ENCODE data around the gene HLTF.
A peak's percentile ranks its signal among the peaks of the same experiment; 100 is the strongest.
"Not testable (repeated sequence)": the region's sequence is repeated elsewhere in the genome, so short reads cannot be mapped to it uniquely, and the experiment has no call there.

The HLTF gene

DNA sequence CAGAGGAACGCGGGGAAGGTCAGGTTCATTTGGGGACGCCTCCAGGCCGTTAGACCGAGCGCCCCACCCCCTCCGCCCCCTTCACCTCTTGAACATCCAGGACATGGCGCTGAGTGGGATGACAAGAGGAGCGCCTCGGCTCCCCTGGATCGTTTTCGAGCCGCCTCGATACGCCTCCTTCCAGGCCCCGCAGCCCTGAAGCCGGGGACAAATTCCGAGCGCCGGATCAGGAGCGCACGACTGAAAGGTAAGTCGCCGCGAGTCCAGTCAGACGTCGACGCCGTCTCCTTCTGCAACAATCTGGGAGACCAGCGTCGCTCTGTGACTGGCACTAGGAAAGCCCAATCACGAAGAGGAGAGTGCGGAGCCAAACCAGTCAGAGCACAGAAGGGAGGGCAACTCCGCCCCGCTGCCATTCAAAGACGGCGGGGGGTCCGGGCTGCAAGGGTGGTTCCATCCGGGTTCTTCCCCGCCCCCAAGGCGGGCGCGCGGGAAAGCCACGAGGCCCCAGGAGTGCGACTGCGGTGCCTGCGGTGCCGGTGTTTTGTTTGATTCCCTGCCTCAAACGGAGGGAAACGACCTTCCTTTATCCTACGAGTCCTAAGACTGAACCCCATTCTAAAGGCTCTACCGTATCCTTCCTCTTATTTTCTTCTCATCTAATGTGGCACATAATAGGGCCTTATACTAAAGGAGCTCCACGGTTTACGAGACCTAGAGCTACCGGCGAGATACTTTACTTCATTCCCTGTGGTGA, at the start of gene HLTF:
TSS of gene HLTF (minus strand) at position 302 of the 757 bp plus-strand sequence. CDS start at position 105, 197 bp downstream.
- peak; percentile 100 for DNase-seq

GRCh38 chr3:149134575-149134974, 48.2 kb upstream of the HLTF start:
- DNase-seq = no peak

DNA sequence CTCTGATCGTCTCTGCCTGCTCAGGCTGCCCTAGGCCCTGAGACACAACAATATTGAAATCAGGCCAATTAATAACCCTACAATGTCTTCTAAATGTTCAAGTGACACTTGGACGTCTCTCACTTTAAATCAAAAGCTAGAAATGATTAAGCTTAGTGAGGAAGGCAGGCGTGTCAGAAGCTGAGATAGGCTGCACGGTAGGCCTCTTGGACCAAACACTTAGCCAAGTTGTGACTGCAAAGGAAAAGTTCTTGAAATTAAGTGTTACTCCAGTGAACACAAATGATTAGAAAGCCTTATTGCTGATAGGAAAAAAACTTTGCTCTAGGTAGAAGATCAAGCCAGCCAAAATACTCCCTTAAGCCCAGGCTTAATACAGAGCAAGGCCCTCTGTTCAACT, 45.3 kb upstream of the HLTF start:
- no peak for DNase-seq

DNA sequence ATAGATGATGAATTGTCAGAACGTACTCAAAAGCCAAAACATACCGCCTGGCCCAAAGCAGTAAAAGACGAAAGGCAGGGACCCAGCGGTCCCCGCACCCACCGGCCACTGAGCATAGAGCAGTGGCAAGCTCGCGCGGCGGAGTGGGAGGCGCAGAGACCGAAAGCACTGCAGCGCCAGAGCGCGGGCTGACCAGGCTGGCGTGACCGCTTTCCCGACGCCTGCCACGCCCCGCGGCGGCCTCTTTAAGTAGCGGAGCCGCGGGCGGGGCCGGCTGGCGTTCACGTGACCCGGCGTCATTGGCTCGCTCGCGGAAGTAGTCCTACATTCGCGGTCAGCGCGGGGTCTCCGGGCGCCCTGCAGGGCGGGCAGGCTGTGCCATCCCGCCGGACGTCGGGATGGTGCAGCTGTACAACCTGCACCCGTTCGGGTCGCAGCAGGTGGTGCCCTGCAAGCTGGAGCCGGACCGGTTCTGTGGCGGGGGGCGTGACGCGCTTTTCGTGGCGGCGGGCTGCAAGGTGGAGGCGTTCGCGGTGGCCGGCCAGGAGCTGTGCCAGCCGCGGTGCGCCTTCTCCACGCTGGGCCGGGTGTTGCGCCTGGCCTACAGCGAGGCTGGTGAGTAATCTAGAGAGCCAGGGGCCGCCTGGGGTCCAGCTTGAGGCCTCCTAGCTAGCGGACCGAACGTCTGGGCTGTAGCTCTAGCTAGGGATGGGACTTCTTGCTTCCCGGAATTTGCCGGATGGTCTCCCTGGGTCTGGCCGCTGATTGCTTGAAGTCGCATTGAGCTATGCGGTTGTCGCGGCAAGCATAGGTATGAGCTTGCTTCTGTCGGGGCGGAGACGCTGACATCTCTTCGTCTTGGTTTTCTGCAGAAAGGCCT, 43.2 kb upstream of the HLTF start, which contains the start of gene HPS3:
TSS of gene HPS3 (plus strand) at position 313 of the 880 bp plus-strand sequence. CDS start at position 399, 86 bp downstream.
- peak; percentile 87 for DNase-seq

DNA sequence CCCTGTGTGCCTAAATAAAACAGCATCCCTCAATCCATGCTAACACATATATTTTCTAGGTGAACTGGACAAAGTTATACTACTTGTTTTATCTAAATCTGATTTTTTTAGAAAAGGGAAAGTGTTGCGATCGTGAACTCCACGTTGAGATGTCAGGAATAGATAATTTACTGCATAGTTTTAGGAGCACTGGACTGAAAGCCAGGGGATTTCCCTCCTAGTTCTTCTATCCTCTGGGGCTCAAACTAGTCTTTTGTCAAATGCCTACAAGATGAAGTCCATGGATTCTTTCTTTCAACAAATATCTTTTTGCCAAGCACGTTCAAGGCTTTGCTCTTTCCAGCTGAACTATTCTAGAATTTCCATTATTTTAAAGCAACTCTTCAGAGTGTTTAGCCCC, 42.5 kb upstream of the HLTF start:
- no peak for DNase-seq

DNA sequence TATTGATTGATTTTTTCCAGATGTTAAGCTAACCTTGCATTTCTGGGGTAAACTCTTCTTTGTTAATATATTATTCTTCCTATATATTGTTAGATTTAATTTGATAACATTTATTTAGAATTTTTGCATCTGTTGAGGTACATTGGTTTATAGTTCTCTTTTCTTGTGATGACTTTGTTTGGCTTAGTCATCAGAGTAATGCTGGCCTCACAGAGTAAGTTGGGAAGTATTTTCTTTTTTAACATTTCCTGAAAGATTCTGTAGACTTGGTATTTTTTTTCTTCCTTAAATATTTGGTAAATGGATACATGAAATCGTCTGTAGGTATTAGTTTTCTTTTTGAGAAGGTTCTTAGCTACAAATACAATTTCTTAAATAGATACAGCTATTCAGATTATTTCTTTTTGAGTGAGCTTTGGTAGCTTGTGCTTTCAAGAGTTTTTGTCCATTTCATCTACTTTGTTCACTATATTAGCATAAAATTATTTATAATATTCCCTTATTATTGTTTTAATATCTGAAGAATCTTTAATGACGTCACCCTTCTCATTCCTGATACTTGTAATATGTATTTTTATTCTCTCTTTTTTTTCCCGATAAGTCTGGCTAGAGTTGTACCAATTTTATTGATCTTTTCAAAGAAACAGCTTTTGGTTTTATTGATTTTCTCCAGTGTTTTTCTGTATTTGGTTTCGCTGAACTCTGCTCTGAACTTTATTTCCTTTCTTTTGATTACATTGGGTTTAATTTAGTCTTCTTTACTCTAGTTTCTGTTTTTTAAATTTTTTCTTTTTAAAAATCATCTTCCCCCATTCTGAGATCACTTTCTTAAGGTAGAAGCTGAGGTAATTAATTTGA, 36.6 kb upstream of the HLTF start:
- peak; percentile 9 for DNase-seq

- DNase-seq = peak; percentile 67
Measured at GRCh38 chr3:149120051-149120972, 34.0 kb upstream of the HLTF start.

DNA sequence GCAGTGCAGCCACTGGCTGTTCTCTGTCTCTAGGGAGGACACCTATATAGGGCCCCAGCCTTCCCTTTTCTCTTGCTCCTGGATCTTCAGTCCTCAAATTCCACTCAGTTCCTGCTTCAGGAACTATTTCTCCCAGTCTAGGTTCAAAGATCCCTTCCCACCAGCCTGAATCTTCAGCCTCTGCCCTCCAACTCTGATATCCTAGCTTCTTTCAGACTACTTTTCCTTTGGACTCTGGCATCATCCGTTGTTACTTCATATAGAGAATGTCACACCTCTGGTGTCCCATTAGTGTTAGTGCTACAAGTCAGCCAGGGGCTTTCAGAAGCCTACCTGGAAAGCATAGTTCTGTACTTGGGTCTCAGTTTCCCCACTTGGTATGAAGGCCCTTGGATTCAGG, 33.1 kb upstream of the HLTF start:
- no peak for DNase-seq

GRCh38 chr3:149118724-149119123, 32.4 kb upstream of the HLTF start:
- no peak for DNase-seq

DNA sequence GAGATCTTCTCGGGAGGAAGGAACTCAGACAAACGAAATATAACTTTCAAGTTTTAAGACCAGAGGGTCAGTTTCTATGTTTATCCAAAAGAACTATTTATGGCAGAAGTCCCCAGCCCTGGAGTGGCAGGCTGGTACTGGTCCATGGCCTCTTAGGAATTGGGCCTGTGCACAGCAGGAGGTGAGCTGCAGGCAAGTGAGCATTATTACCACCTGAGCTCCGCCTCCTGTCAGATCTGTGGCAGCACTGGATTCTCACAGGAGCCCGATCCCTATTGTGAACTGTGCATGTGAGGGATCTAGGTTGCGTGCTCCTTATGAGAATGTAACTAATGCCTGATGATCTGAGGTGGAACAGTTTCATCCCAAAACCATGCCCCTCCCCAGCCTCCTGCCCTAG, 28.8 kb upstream of the HLTF start:
- DNase-seq = no peak

DNA sequence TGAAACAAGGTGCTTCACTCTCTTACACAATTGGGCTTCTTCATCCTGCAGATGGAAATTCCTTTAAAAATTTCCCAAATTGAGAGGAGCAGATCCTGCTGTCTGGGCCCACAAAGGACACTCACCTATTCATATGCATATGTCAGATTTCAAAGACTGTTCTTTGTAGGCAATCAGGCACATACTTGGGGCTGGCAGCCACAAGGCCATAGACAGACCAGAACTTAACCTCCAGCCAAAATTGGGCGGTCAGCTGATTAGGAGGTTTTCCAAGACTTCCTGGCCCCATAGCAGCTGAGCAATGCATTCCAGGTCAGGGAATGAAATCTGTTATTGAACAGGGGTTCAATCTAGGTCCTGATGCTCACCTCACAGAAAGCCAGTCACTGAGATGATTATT, 28.1 kb upstream of the HLTF start:
- no peak for DNase-seq

- DNase-seq = no peak
Measured at GRCh38 chr3:149104484-149104883, 18.2 kb upstream of the HLTF start.

DNA sequence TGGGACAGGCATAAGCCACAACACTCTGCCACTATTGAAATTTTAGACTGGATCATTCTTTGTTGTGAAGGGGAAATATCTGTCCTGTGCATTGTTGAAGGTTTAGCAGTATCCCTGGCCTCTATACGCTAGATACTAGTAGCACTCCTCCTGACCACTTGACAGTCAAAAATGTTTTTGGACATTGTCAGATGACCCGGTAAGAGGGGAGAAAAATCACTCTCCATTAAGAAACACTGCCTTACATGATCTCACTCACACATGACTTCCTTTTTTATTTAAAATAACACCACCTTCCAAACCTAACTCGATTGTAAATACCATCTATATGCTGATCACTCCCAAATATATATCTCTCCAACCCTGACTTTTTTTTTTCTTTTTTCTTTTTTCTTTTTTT, 15.3 kb upstream of the HLTF start:
- no peak for DNase-seq

DNA sequence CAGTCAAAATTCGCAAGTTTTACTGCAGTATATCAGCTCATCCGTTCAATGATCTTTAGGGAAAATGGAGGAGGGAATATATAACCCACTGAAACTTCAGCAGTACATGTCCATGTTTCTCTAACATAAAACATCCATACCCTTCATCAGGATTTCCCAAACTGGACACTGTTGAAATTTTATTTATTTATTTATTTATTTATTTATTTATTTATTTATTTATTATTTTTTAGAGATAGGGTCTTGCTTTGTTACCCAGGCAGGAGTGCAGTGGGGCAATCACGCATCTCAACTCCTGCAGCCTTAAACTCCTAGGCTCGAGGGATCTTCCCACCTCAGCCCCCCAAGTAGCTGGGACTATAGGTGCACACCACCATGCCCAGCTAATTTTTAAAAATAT, 14.8 kb upstream of the HLTF start:
- no peak for DNase-seq

GRCh38 chr3:149097987-149098386, 11.7 kb upstream of the HLTF start:
- not testable (repeated sequence) for DNase-seq

DNA sequence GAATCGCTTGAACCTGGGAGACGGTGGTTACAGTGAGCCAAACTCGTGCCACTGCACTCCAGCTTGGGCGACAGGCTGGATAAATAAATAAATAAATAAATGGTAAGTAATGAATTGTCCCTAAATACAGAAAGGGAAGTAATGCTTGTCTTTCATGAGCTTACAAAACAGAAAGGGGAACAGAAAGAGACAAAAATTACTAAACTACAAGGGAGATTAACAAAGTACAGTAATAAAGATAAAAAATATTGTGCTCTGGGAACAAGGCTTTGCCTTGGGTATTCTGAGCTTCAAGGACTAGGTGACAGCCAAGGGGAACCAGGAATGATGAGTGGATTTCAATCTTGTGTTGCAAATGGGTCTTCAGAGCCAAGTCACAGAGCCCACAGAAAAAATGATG, 9.2 kb upstream of the HLTF start:
- no peak for DNase-seq

- DNase-seq = no peak
Measured at GRCh38 chr3:149091983-149092382, 5.7 kb upstream of the HLTF start.

DNA sequence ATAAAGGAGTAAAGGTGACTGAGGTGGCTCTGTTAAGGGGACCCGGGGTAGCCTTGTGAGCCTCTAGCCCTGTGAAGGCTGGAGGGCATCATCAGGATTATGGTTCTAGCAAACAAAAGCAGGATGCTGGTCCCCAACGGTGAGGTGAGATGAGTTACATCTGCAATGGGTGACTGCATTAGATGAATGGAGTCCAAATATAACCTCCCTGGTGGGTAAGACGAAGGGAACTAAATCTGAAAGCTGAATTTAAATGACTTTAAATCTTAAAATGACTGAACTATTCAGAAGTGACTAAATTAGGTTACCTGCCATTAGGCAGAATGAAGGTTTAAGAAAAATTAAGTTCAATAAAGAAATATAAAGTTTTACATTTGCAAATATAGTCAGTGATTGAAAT, 4.6 kb upstream of the HLTF start:
- DNase-seq = no peak

GRCh38 chr3:149090461-149090860, 4.1 kb upstream of the HLTF start:
- no peak for DNase-seq

- no peak for DNase-seq
Measured at GRCh38 chr3:149089395-149089794, 3.1 kb upstream of the HLTF start.

DNA sequence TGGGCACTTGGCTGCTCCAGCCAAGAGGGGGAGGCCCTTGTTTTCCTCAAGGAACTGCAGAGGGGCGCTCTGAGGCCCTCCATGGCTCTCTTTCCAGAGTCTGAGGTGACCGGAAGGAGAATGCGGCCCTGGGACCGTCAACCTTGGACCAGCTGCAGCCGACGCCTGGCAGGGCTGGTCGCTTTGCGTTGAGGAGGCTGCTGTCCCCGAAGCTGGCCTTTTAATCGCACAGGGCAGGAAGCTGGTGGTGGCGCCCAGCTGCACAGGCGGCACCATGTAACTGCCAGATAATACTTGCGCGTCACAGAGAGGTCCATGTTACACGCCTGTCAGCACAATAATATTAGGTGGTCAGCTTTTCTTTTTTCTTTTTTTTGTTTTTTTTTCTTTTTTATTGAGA, 875 bp upstream of the HLTF start:
- no peak for DNase-seq

DNA sequence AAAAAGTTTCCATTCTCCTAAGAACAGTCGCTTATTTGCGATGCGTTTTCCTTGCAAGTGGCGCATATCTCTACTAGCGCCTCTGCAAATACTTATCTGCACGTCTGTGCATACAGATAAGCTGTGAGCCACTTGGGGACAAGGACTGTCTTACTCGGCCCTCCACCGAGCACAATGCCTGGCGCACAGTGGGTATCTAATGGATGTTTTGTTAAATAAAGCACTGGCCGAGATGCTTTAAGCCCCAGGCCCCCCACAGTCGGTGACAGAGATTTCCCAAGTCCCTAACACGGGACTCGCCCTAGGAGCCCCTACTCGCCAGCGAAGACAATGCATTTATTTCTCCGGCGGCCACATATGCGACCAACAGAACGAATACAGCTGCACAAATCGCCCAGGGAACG, 503 bp downstream of the HLTF start:
- peak; percentile 28 for DNase-seq
